ENCODE results near the gene PLPPR4. TPM values are rescaled to one million over a fixed set of nuclear protein-coding genes. Genes with fewer than 3 reads are reported as not detected.
"Not testable (repeated sequence)": the region's sequence is repeated elsewhere in the genome, so short reads cannot be mapped to it uniquely, and the experiment has no call there.

PLPPR4 gene
- total RNA-seq, 4 donors from 2014 or later, result 0.15 to 1.1 (median 0.70) TPM

GRCh38 chr1:99277066-99277465 is 12.8 kb downstream of the PLPPR4 start:
- no peak overlapping the region for H3K4me3 ChIP-seq
- no peaks in the 10 kb centered on the region for H3K4me1 ChIP-seq
- intact Hi-C loops (cut with DNase I), result no loop called here
- no peaks in the 10 kb centered on the region for H3K9me3 ChIP-seq
- DNase-seq, result no peak
- WGBS, 2 donors, result 50 to 52% methylated on average over 1 of the region's 1 CpG
- TF ChIP-seq POLR2A (IDR thresholded peaks at IDR 0.05), result no peak
- no peak for TF ChIP-seq CTCF (IDR thresholded peaks at IDR 0.05)
- no peak overlapping the region for H3K27ac ChIP-seq
- H3K27me3 ChIP-seq, result no peaks in the 10 kb centered on the region
- H3K36me3 ChIP-seq, result no peaks in the 10 kb centered on the region

GRCh38 chr1:99279525-99279924 is 15.2 kb downstream of the PLPPR4 start:
- 24 to 44% methylated on average over 4 of the region's 4 CpGs for WGBS, 2 donors
- Histone ChIP-seq H3K9me3 (no peaks in the 10 kb centered on the region), H3K4me1 (no peaks in the 10 kb centered on the region), H3K27me3 (no peaks in the 10 kb centered on the region), H3K4me3 (no peak overlapping the region), H3K36me3 (no peaks in the 10 kb centered on the region), H3K27ac (no peak overlapping the region)
- TF ChIP-seq POLR2A (IDR thresholded peaks at IDR 0.05) (no peak), CTCF (IDR thresholded peaks at IDR 0.05) (no peak)
- intact Hi-C loops (cut with DNase I), result no loop called here
- no peak for DNase-seq

GRCh38 chr1:99281105-99281504 is 16.8 kb downstream of the PLPPR4 start:
- Histone ChIP-seq H3K27me3 (no peaks in the 10 kb centered on the region), H3K4me3 (no peak overlapping the region), H3K36me3 (no peaks in the 10 kb centered on the region), H3K27ac (no peak overlapping the region), H3K4me1 (no peaks in the 10 kb centered on the region), H3K9me3 (no peaks in the 10 kb centered on the region)
- DNase-seq, result no peak
- intact Hi-C loops (cut with DNase I), result no loop called here
- no peak for TF ChIP-seq CTCF (IDR thresholded peaks at IDR 0.05)
- no peak for TF ChIP-seq POLR2A (IDR thresholded peaks at IDR 0.05)

- H3K9me3 ChIP-seq, result no peaks in the 10 kb centered on the region
- no peak overlapping the region for H3K27ac ChIP-seq
- no peak for TF ChIP-seq CTCF (IDR thresholded peaks at IDR 0.05)
- no peak for TF ChIP-seq POLR2A (IDR thresholded peaks at IDR 0.05)
- H3K4me3 ChIP-seq, result no peak overlapping the region
- 30 to 40% methylated on average over 3 of the region's 3 CpGs for WGBS, 2 donors
- no peaks in the 10 kb centered on the region for H3K27me3 ChIP-seq
- no peaks in the 10 kb centered on the region for H3K36me3 ChIP-seq
- no peaks in the 10 kb centered on the region for H3K4me1 ChIP-seq
- DNase-seq, result no peak
- intact Hi-C loops (cut with DNase I), result no loop called here
Observed at GRCh38 chr1:99282536-99282935, 18.2 kb downstream of the PLPPR4 start.

- WGBS, 2 donors, result 86 to 94% methylated on average over 11 to 13 of the region's 18 CpGs
- DNase-seq; H3K9me3 ChIP-seq; intact Hi-C loops (cut with DNase I); H3K27me3 ChIP-seq; H3K27ac ChIP-seq; H3K4me1 ChIP-seq; H3K36me3 ChIP-seq; H3K4me3 ChIP-seq: not testable (repeated sequence)
Observed at GRCh38 chr1:99283521-99283920, 19.2 kb downstream of the PLPPR4 start.

GRCh38 chr1:99292886-99293285 is 28.6 kb downstream of the PLPPR4 start:
- Histone ChIP-seq H3K27ac (no peak overlapping the region), H3K9me3 (no peaks in the 10 kb centered on the region), H3K4me3 (no peak overlapping the region), H3K27me3 (no peaks in the 10 kb centered on the region), H3K36me3 (no peaks in the 10 kb centered on the region), H3K4me1 (no peaks in the 10 kb centered on the region)
- no peak for DNase-seq
- intact Hi-C loops (cut with DNase I), result no loop called here
- TF ChIP-seq POLR2A (IDR thresholded peaks at IDR 0.05) (no peak), CTCF (IDR thresholded peaks at IDR 0.05) (no peak)
- 58% methylated on average over 6 of the region's 6 CpGs for WGBS, 2 donors

Data from esophagus squamous epithelium (tissue), 5 donors.